Skin of body (tissue), 2 donors: ENCODE results near the gene INPP4B. TPM values are rescaled to one million over a fixed set of nuclear protein-coding genes. Genes with fewer than 3 reads are reported as not detected.

ENCODE experiments used
- DNase-seq: peaks from one replicate; lab custom pipeline; 2025; lab: John Stamatoyannopoulos, UW
- total RNA-seq: library from RNA; depleted of rRNA; stranded (reverse); fragments of >200 nt; gene quantifications from one replicate; pipeline ENCODE4 v1.2.3, GENCODE V29; 2014

The INPP4B gene
- total RNA-seq, 1 donor from 2014 or later = 28.6 TPM

DNA sequence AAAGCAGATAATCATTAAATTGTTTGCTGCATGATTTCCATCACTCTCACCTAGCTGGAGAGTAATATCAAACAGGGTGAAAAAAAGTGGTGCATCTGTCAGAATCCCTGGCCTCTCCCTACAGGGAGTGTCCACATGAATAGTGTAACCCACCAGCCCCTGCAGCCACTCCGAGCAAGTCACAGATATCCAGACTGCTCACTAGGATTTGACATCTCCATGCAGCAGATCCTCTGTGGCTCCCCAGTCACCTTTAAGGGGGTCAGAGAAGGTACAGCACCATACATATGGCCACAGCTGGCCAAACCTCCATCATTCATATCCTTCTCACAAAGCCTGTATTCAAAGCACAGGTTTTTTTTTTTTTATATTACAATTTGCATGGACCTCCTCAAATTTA is 536.3 kb downstream of the INPP4B start:
- DNase-seq = no peak

DNA sequence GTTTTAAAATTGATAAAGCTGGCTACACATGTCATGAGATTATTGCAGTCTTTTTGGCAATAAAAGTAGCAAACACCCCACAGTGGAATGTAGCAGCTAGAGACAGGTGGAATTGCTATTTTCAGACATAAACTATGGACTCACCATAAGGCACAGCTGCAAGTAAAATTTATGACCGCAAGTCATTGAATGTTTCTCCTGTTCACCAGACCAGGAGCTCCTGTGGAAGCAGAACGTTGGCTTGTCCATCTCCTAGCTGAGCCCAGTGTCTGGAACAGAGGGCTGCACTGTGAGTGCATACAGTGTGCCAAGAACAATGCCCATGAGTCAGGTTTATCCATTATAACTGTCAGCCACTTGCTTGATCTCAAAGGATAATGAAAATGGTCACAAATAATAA is 538.2 kb downstream of the INPP4B start:
- DNase-seq = no peak

DNA sequence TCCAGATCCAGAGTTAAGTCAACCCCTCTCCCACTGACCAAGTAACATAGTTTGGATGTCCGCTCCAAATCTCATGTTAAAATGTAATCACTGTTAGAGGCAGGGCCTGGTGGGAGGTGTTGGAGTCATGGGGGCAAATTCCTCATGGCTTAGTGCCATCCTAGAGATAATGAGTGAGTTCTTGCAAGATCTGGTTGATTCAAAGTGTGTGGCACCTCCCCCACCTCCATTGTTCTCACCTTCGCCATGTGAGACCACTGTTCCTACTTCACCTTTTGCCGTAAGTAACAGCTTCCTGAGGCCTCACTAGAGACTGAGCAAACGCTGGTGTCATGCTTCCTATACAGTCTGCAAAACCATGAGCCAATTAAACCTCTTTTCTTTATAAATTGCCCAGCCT is 548.8 kb downstream of the INPP4B start:
- no peak for DNase-seq

DNA sequence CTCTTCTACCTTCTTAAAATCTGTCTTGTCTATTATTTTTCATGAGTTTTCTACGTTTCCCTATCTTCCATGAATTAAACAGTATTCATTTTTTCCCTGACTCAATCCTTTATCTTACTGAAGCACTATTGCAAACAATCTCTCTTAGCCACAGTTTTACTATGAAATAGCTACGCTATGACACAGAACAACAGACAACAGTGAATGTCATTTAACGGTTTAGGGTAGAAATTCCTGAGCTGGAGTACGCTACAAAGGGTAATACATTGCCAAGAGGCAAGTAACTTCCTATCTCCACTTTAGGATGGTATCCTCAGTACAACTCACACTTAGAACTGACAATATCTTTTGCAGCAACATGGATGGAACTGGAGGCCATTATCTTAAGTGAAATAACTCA is 552.6 kb downstream of the INPP4B start:
- DNase-seq = no peak

DNA sequence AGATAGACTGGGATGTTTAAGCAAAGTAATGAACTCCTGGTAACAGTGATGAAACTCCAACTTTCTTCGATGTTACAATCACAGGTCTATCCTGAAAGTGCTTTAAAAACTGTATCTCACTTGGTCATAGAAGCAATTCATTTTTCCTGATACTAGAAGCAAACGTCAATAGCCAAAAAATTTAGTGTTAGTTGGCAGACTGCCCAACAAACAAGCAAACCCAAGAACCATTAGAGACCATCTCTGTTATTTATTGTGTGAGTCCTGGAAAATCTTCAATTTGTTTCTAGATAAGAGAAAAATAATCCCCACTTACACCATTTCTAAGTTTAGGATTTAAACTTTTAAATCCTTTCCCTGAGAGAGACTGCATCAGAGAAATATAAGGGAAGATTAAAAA is 553.9 kb downstream of the INPP4B start:
- no peak for DNase-seq

DNA sequence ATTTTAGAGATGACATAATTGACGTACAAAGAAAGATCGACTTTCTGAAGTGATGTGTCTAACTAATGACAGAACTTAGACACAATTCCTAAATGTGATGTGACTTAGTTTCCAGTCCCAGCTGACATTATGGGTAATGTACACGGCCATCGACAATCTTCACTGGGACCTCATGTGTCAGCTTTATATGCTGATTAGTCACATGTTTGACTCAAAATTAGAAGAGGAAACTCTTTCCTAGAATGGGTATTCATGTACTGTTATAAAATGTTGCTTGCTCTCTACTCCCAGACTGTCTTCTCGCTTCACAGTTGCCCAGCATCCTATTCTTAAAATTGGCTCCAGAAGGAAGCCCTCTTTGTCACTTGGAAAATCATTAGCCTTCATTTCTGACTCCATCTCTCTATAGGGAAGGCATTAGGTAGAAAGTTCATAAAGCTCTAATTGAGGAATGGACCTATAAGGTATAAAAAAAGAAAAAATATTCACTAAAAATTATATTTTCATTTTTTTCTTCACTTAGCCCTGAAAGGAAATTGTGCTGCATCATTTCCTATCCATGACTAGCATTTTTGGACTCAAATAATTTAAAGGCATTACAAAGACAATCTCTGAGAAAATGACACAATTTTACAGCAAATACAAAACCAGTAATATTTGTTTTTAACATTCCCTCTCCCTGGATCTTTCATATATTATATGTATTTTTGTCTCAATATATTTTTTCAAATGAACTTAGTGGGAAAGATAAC is 554.6 kb downstream of the INPP4B start:
- no peak for DNase-seq

DNA sequence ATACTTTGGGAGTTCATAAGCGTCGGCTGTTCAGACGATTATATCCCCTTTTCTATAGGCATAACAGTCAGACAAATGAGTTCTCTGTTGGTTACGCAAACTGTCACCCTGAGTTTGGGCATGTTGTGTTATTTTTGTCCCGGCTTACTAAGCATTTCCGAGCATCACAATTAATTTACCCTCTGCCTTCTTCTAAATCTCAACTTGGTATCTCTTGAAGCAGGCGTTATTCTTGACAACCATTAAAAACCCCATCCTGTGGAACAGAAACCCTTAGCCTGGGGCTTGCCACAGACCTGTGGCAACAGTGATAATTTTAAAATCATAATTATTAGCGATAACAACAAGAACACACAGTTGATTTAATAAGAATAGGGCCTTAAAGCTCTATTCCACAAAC is 558.7 kb downstream of the INPP4B start:
- no peak for DNase-seq

DNA sequence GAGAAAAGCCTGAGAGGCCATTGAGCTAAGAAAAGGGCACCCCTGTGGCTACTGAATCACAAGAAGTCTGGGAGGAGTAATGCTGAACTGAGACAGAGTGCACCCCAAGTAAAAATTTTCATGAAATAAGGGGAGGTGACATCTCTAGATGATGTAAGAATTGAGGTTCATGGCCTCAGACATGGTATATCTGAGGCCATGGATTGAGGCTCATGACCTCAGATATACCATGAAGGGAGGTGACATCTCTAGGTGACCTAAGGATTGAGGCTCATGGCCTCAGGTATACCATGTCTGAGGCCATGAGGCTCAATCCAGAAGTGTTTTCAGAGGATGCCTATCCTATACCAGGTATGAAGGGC is 560.9 kb downstream of the INPP4B start:
- no peak for DNase-seq

DNA sequence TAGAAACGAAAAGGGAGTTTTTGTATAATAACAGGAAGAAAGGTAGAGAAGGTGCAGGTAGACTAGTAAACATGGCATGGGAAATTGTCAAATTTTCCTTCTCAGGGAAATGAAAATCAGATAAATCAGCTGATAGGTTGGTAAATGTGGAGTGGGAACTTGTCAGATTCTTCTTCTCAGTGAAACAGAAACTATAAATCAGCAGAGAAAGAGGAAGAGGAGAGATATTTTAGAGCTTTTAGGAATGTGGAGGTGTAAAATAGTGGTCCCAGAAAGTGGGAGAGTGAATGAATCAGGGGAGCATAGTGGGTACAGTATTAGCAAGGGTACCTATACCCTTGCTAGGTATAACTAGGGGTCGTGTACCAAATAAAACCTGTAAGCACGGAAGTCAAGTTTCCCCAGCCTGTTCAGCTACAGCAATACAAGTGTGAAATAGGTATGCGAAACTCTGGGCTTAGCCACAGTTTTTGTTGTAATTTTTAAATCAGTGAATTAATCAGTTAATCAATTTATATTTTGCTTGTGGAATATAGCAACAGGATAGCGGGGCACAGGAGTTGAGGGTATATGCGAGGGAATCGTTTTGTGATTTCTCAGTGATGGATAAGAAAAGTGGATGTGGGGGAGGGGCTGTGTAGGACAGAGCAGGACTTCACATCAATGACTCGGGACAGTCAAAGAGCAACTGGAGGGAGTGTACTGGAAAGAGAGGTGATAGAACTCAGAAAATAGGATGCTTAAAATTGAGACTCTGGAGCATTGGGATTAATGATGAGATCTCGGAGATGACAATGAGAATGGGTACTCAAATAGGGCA is 561.5 kb downstream of the INPP4B start:
- no peak for DNase-seq

DNA sequence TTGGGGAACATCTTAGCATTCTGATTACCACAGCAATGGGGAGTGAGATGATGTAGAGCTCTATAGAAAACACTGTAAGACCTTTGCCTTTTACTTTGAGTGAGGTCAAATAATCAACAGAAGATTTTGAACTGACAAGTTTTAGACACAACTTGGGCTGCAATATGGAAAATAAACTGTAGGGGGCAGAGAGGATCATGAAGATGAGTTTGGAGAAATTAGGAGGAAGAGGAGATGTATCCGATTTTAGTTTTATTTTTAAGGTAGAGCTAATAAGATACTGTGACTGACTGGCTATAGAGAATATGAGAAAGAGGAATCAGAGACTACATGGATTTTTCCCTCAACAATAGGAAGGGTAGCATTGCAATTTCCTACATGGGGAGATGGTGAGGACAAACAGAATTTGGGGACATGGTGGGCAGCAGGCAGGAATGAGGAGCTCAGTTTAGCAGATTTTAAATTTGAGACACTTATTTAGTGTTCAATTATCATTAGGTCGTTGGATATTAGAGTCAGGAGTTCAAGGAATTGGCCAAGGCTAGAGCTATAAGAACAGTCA is 563.1 kb downstream of the INPP4B start:
- DNase-seq = no peak

DNA sequence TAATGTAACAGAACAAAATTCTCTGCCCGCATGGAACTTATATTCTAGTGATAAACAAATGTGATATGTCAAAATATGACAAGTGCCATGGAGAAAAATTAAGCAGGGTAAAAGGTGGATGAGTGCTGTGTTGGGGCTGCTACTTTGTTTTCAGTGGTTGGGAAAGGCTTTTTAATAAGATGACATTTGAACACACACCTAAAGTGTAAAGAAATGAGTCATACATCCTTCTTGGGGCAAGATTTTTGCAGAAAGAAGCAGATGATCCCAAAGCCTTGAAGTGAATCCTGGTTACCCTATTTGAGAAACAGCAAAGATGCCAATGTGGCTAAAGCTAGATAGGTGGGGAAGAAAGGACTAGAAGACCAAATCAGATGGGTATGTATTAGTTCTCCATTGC is 564.1 kb downstream of the INPP4B start:
- DNase-seq = no peak

DNA sequence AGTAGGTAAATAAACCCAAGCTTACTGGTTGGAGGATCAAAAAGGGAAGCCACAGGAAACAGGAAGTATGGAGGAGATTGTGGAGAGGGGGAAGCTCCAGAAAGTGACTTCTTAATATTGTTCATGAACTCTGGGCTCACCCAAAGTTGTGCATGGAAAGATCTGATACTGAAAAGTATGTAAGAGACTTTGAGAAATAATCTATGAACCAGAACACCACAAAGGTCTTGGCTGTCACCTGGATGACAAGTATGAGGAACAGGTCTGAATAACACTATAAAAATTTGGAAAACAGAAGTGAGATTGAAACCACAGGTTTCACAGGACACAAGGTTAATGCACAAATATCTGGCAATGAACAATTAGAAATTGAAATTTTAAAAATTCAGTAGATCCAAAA is 567.4 kb downstream of the INPP4B start:
- DNase-seq = no peak

DNA sequence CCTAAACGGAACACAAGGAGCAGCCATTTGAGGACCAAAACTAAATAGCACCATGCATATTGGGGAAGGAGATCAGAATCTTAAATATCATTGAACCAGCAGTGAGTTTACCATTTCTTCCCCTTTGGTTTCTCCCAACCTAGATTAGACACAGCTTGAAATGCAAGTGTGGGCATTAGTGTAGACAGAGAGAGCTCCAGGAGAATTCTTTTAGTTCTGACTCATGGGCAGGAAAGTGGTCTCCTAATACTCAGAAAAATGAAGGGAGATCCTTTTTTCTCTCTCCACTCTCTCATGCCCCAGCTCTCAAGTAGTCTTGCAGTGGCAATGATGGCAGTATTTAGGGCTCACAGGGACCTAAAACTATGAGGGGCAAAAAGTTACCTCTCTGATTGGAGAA is 567.9 kb downstream of the INPP4B start:
- no peak for DNase-seq

DNA sequence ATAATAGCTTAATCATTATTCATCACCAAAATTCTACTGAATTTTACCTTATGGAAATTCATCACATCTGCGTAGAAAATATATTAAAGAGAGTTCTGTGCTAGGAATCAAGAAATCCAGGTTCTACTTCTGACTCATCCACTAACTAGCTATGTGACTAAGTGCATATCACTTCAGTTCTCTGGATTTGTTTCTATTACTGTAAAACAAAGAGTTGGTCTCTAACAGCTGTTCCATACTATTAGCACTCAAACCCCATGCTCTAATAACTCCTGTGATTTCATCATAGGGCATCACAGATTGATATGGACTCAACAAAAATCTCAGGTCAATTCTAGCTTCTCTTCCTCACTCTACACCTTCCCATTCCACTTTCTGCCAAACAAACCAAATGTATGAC is 572.0 kb downstream of the INPP4B start:
- no peak for DNase-seq

DNA sequence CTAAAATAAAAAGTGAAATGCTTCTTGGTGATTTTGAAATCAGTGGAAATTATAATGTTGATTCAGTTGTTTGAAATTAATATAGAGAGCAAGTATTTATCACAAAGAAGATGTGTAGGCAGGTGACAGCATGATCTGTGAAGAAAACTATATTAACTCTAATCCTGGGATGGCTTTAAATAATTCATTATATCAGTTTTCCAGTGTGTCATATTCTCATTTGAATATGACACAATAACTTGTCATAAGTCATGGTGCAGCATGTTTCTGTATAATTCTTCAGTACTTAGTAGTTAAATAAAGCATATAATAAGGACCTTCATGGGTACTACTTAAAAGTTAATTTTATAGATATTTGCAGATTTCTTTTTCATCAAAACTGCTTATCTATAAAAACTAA is 573.6 kb downstream of the INPP4B start:
- no peak for DNase-seq

DNA sequence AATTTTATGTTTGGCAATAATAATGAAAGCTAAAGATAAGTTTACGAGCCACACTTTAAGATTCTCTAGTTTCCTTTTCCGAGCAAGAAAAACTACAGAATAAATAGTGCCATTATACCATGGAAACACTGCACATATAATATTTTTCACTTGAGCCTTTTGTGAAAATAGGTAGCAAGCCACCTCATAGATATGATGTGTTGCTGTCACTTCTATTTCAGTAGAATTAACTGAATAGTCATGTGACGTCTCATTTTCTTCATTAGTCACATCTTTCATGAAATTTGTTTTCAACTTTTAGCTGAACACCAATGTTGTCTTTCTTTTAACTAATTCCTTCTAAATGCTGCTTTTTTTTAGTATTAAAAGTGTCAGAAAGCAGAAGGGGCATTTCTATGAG is 574.3 kb downstream of the INPP4B start:
- DNase-seq = no peak

DNA sequence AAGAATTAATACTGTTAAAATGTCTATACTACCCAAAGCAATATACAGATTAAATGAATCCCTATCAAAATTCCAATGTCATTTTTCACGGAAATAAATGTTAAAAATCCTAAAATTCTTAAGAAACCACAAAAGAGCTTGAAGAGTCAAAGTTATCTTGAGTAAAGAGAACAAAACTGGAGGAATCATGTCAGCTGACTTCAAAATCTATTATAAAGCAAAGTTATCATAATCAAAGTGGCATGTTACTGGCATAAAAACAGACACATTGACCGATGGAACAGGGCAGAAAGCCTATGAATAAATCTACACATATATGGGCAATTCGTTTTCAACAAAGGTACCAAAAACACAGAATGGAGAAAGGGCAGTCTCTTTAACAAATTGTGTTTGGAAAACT is 579.0 kb downstream of the INPP4B start:
- DNase-seq = no peak

DNA sequence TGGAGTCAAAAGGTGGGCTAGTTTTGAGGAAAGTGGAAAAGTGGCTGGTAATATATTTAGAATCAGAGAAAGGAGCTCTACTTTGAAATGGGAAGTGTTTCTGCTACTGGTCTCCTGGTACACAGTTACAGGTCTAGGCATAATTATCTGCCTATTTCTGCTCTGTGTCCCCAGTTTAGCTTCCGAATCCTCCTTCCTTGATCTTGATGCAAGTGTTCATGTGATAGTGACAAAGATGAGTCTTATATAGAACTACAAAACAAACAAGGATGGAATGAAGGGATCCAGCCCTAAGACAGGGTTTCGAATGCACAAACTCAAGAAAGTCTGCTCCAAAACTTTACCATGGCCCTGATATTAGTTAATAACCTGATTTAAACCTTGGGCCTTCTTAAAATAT is 580.2 kb downstream of the INPP4B start:
- no peak for DNase-seq

DNA sequence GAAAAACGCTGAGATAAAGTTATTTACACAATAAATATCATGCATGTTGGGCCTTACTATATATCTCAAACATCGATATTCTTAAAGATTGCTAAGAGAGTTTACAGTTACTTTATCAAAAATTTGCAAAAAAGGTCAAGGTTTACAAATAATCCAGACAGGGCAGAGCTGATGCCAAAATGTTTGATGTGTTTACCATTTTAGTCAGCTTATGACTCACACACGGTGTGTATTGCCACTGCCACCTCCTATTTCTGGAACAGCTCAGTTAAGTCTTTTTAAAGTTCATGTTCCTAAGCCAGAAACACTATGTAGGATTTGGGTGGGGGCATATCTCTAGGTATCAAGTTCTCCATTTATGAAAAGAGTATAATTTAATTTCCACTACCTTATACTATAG is 580.6 kb downstream of the INPP4B start:
- no peak for DNase-seq

DNA sequence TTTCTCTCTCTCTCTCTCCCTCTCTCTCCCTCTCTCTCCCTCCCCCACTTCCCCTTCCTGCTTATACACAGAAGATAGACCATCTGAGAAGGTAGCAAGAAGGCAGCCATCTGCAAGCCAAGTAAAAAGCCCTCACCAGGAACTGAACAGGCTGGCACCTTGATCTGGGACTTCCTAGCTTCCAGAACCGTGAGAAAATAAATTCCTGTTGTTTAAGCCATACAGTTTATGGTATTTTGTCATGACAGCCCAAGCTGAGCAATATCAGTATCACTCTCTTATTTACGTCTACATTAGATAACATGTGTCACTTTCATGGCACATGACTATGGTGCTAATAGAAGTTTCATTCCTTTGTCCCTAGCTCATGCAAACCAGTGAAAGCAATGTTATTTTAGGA is 581.1 kb downstream of the INPP4B start:
- DNase-seq = no peak

DNA sequence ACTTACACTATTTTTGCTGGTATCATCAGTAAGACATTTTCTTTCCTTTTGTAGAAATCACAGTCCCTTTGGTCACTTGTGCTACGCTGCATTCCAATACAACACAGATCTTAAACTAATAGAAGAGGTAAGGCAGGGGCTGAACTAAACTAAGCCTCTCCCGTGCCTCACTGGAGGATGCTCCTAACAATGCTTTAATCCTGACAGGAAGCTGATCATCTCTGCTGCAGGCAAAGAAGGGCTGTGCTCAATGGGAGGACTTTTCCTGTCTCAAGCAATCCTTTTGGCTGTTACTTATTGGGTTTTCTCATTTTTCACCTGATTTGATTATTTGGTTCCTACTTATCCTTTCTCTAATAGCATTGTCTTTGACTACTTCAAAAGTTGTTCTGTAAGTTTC is 583.1 kb downstream of the INPP4B start:
- DNase-seq = no peak

DNA sequence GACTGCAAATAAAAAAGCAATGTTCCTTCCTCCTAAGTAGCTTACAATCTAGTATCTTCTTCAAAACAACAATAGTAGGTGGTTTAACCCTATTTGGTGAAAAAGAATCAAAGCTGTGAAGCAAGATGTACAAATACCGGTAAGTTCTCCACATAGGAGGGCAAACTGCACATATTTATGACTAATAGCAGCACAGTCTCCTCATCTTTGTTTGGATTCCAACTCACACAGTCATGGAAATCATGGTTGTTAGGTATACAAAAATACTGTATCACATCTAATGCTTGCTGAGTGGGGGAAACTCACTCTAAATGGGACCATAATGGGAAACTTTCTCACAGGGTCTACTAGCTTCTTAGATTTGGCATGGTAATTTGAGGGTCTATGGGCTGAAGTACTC is 597.2 kb downstream of the INPP4B start:
- DNase-seq = no peak

DNA sequence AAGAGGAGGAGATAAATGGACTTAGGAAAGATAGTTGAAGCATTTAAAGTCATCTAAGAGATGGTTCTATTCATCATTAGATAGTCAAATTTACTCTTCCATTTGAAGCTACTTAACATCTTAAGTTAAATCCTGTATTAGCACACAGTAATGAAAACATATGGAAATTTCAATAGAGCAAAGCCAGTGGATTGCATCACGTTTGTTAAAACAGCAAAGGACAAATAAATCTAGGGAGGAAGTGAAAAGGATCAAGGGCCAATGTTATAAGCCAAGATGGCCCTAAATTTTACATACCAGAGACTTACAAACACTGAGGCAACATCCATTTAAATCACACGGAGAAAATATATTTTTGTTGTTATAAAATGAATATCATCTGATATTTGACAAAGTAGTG is 602.8 kb downstream of the INPP4B start:
- DNase-seq = no peak
